Stimulated activated CD4-positive, alpha-beta T cell treated with anti-CD3 and anti-CD28 coated beads, Interleukin-4, amount 100 ng/mL, for 4 hours (primary cell): ENCODE results near the gene DNAJB12.
"Not testable (repeated sequence)": the region's sequence is repeated elsewhere in the genome, so short reads cannot be mapped to it uniquely, and the experiment has no call there.

ENCODE experiments used
- DNase-seq, 2 experiments: peaks; one replicate each; pipeline ENCODE4 v3.0.0-alpha.2; 2020

Gene DNAJB12

DNA sequence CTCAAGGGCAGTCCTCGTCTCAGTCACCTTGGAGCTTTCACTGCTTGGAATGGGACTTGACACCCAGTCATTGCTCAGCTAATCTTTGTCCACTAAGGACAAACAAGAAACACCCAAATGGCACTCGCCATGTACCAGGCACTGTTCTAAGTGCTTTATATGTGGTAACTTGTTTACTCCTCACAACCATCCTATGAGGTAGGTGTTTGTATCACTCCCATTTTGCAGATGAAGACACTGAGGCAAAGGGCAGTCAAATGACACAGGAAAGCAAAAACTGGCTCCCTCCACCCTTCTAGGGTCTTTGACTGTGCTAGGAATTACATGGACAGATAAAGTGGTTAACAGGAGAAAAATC, 24.7 kb downstream of the DNAJB12 start:
- DNase-seq, result no peak

DNA sequence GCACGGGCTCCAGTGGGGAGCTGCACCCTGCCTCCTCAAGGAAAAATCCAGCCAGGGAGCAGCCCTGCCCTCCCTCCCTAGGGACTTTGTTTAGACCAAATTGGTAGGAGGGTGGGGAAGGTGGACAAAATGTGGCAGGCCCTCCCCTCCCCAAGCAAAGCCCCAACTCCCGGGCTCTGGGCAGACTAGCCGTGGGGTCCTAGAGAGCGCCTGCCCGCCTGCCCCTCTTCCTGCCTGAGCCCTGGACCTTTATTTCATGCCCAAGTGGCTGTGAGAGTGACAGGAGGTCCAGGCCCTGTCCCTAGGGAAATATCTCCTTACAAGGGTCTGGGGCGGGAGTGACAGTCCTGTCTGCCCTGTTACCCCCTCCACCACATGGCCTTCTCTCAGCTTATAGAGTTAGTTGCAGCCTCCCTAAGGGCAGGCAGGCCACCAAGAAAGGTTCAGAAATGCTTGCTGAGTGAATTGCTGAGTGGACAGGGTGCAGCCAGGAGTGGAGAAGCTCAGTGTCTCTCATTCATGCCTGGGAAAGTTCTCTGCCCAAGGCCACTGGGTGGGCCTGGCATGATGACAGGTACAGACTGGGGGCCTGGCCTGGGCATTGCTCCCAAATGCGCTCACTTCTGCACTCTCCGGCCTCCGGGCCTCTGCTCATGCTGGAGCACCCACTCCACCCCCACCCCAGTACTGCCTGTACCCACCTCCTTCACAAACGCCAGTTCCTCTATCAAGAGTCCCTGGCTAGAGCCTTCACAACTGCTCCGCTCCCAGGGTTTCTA, 25.2 kb downstream of the DNAJB12 start:
- no peak for DNase-seq

GRCh38 chr10:72328829-72329204, 25.9 kb downstream of the DNAJB12 start:
- DNase-seq, result no peak

- DNase-seq, result no peak
Measured at GRCh38 chr10:72328045-72328828, 26.5 kb downstream of the DNAJB12 start.

GRCh38 chr10:72326665-72327603, 27.8 kb downstream of the DNAJB12 start:
- peak; percentile 56 to 75 for DNase-seq

DNA sequence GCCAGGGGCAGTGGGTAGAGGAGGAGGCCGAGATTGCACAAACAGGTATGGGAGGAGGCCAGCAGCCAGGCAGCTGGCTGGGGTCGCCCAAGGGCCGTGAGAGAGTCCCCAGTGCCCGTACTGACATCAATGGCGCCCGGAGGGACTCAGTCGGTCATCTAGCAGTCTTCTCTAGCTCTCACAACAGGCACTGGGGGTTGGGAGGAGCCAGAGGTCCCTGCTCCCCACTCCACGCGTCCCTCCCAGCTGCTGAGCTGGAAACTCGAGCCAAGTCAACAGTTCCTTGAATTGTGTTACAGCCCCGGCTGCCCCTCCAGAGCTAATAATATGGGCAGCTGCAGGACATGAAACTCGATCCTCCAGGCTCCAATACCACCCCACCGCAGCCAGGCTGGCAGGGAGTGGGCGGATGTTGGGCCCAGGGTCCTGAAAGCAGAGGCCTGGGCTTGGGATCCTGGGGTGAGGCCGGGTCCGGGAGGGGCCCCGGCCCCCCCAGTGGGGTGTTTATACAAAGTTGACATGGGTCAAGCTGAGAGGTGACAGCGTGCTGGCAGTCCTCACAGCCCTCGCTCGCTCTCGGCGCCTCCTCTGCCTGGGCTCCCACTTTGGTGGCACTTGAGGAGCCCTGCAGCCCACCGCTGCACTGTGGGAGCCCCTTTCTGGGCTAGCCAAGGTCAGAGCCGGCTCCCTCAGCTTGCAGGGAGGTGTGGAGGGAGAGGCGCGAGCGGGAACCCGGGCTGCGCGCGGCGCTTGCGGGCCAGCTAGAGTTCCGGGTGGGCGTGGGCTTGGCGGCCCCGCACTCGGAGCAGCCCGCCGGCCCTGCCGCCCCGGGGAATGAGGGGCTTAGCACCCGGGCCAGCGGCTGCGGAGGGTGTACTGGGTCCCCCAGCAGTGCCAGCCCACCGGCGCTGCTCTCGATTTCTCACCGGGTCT, 29.2 kb downstream of the DNAJB12 start:
- not testable (repeated sequence) for DNase-seq

DNA sequence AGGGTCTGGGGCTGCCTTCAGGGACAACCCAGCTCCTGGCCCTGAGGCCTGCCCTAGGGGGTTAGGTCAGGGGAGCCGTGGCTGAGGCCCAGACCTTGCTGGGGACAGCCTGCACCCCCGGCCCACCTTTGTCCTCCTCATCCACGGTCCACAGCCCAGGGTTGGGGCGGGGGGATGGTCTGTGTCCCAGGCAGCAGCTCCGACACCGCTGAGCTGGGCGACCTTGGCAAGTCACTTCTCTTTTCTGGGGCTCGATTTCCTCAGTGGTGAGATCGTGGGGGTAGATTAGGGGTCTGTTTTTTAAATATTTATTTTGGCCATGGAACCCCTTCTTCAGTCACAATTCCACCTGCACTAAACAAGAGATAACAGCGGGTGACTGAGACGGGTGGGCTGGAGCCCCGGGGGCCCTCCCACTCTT, 30.9 kb downstream of the DNAJB12 start:
- no peak for DNase-seq

DNA sequence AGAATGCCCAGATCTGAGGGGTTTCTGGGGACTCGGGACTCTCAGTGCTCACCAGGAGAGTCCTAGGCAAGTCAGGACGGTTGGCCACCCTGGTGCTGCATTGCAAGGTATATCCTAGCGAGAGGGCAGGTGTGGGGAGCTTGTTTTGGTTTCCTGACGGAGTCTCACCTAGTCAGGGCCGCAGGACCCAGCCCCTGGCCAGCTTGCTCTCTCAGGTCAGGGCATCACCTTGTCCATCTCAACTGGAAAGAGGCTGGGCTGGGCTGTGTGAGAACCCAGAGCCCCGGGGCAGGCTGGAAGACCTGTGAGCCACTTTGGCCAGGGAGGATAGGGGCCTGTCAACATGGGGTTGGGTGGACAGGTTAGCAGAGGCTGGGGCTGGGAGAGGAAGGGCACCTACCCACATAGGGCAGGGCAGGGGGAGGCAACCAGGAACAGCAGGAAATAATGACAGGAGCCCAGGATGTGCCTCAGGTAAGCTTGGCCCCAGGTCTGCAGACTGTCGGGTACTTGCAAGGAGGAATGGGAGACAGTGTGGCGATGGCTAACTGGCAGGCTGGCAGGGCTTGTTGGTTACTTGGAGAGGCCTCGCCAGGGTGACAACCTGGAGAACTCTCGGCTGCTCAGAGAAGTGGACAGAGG, 31.5 kb downstream of the DNAJB12 start:
- no peak for DNase-seq

DNA sequence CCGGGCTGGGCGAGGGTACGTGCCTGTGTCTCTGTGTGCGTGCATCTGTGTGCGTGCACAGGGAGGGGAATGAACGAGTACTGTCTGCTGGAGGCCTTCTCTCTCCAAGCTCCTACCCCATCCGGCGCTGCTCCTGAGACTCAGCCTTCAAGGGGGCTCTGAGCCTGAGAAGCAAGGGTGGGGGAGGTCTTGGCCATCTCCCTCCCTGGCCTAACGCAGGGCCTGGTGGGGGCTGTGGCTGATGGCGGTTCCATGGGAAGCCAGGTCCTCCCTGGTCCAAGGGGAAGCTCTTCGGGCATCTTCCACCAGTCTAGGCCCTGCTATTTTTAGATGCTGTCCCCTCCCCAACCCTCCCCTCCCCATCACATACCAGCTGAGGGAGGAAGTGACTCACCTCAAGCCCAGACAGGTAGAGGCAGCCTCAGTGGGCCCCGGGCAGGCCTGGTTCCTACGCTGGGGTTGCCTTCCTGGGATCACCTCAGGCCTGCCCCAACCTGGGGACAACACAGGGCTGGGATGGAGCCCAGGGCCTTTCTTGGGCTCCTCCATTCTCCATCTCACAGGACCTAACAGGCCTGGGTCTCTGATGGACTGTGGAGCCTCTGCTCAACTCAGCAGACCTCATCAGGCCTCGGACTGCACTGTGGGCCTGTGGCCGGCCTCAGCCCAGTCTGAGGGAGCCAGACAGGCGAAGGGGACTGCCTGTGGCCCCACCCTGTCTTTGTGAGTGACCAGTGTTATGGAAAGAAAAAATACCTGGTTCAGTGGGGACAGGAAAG, 32.2 kb downstream of the DNAJB12 start:
- DNase-seq, result peak in 1 of 2 experiments; percentile 77

- no peak for DNase-seq
Measured at GRCh38 chr10:72322030-72322279, 32.8 kb downstream of the DNAJB12 start.

GRCh38 chr10:72321248-72322029, 33.3 kb downstream of the DNAJB12 start:
- DNase-seq, result no peak

GRCh38 chr10:72320676-72321247, 34.0 kb downstream of the DNAJB12 start:
- peak; percentile 55 to 76 for DNase-seq

GRCh38 chr10:72319416-72320254, 35.1 kb downstream of the DNAJB12 start:
- peak; percentile 86 to 88 for DNase-seq

DNA sequence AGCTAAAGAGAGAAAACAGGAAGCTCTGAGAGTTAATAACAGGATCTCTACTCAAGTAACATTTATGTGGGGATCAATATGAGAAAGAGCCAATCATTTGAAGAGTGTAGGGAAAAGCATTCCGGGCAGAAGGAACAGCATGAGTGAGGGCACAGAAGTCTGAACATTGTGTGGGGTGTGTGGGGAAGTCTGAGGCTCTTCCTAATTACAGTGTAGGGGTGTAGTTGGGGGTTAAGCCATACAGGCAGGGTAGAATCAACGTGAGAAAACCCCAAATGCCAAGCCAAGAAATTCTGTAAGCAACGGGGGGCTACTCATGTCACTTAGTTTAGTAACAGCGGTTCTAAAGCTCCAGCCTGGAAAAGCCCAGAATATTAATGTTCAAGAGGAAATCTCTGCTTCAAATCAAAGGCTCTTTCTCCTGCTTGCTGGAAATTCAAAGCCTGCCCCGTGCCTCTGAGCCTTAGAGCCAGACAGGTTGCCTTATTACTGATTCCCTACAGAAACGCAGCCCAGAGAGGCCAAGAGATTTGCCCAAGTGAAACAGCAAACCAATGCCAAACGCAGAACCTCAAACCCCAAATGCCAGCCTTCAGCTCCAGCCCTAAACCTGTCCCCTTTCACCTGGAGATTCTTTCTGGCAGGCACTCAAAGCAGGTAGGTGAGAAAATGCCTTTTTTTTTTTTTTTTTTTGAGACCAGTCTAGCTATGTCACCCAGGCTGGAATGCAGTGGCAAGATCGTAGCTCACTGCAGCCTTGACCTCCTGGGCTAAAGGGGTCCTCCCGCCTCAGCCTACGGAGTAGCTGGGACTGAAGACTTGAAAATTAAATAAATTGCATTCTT, 36.1 kb downstream of the DNAJB12 start:
- DNase-seq, result no peak

DNA sequence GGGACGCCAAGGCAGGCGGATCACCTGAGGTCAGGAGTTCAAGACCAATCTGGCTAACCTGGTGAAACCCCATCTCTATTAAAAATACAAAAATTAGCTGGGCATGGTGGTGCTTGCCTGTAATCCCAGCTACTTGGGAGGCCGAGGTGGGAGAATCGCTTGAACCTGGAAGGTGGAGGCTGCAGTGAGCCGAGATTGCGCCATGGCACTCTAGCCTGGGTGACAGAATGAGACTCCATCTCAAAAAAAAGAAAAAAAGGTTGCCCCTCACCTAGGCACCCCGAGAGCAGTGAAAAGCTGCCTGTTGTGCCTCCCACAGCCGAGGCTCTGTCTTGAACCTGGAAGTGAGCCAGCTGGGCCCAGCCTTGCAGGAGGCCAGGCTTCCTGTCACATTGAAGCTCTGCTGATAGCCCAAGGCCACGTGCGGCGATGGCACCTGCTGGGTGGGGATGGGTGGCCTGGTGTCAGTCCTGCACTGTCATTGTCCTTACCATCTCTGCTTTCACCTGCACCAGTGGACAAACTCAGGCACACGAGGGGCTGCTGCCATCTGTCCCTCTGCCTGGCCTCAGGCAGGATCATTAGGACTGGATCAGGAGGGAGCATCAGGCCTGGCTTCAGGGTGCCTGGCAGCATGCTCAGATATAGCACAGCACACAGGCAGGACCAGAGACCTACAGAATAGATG, 37.8 kb downstream of the DNAJB12 start:
- peak in 1 of 2 experiments; percentile 47 for DNase-seq

DNA sequence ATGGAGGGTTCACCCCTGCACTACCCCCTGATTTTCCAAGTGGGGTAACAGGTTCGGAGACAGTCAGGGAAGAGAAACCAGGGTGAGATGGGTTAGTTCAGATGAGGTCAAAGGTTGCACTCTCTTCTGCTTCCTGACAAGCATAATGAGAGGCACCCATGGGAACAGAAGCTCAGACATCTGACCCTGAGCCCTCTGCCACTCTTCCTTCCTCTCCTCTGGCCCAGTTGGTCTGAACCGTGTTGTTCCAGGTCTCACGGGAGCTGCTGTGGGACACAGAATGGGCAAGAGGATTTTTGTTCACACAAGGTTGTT, 38.4 kb downstream of the DNAJB12 start:
- no peak for DNase-seq
